Tibial nerve (tissue), 3 donors: ENCODE results near the gene PPP6R2.

Experiments used
- CTCF ChIP-seq, 5 experiments: fragments of 200-600 bp in 3 of 5; fragments of 450-650 bp in 2 of 5; sonication (generic) in 3 of 5; IDR thresholded peaks; one replicate each; pipeline ENCODE4 v1.5.1; 2016 to 2019; ENCODE audit warnings: antibody characterized with exemption in 5 of 5, mild to moderate bottlenecking in 3 of 5, moderate library complexity in 2 of 5
- POLR2A ChIP-seq, 2 donors: fragments of 450-650 bp; IDR thresholded peaks; one replicate each; pipeline ENCODE4 v1.6.1; 2017; ENCODE audit warnings: antibody characterized with exemption in 2 of 2, mild to moderate bottlenecking in 2 of 2, moderate library complexity in 2 of 2

DNA sequence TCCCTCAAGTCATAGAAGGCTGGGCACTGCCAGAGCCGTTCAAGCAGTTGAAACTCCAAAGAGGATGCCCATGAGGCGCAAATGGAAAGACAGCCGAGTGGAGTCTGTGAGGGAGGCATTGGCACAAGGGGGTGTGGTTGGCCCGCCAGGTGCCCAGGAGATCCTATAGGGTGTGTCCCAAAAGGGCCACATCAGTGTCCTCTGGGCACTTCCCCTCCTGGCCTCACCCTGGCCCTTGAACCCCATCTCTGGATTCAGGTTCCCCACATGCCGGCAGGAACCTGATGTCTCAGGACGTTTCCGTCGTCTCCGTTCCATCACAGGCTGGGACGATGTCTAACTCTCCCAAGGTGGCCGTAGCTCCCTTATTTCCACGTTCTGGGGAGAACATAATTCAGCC is 77.5 kb downstream of the PPP6R2 start:
- TF ChIP-seq CTCF (IDR thresholded peaks at IDR 0.05) (no peak), POLR2A (IDR thresholded peaks at IDR 0.05) (no peak)
